ENCODE data around the gene BRMS1. TPM values are rescaled to one million over a fixed set of nuclear protein-coding genes. Genes with fewer than 3 reads are reported as not detected.
A peak's percentile ranks its signal among the peaks of the same experiment; 100 is the strongest.

The BRMS1 gene
- total RNA-seq, 1 donor from 2014 or later: 23.3 TPM

- H3K36me3 Mint-ChIP-seq (ENCODE audit: low read depth): peaks cover 7% of the 10 kb centered on the region
- peaks cover 29% of the 10 kb centered on the region for H3K4me1 Mint-ChIP-seq (ENCODE audit: low read depth)
- DNase-seq (ENCODE audit: low spot score): peak; percentile 71
- TF ChIP-seq CTCF (IDR thresholded peaks at IDR 0.05): no peak
- no peak overlapping the region for H3K27ac Mint-ChIP-seq (ENCODE audit: unreplicated experiment)
- no peaks in the 10 kb centered on the region for H3K9me3 Mint-ChIP-seq (ENCODE audit: low read depth)
- H3K4me3 Mint-ChIP-seq (ENCODE audit: unreplicated experiment): no peak overlapping the region
- no peaks in the 10 kb centered on the region for H3K27me3 Mint-ChIP-seq (ENCODE audit: low read depth)
These were observed 10.9 kb downstream of the BRMS1 start for GRCh38 chr11:66333896-66334604.

GRCh38 chr11:66333220-66333877 is 11.6 kb downstream of the BRMS1 start:
- no peaks in the 10 kb centered on the region for H3K9me3 Mint-ChIP-seq (ENCODE audit: low read depth)
- H3K27me3 Mint-ChIP-seq (ENCODE audit: low read depth): no peaks in the 10 kb centered on the region
- peaks cover 33% of the 10 kb centered on the region for H3K4me1 Mint-ChIP-seq (ENCODE audit: low read depth)
- H3K27ac Mint-ChIP-seq (ENCODE audit: unreplicated experiment): no peak overlapping the region
- peaks cover 5% of the 10 kb centered on the region for H3K36me3 Mint-ChIP-seq (ENCODE audit: low read depth)
- H3K4me3 Mint-ChIP-seq (ENCODE audit: unreplicated experiment): no peak overlapping the region
- peak; percentile 75 for DNase-seq (ENCODE audit: low spot score)
- TF ChIP-seq CTCF (IDR thresholded peaks at IDR 0.05): no peak

GRCh38 chr11:66332371-66333219 is 12.3 kb downstream of the BRMS1 start:
- Mint-ChIP-seq H3K27me3 (ENCODE audit: low read depth) (no peaks in the 10 kb centered on the region), H3K27ac (ENCODE audit: unreplicated experiment) (no peak overlapping the region), H3K36me3 (ENCODE audit: low read depth) (peaks cover 5% of the 10 kb centered on the region), H3K9me3 (ENCODE audit: low read depth) (no peaks in the 10 kb centered on the region), H3K4me1 (ENCODE audit: low read depth) (peaks cover 36% of the 10 kb centered on the region), H3K4me3 (ENCODE audit: unreplicated experiment) (no peak overlapping the region)
- peak; percentile 85 for DNase-seq (ENCODE audit: low spot score)
- no peak for TF ChIP-seq CTCF (IDR thresholded peaks at IDR 0.05)

- Mint-ChIP-seq H3K4me1 (ENCODE audit: low read depth) (peaks cover 35% of the 10 kb centered on the region), H3K27me3 (ENCODE audit: low read depth) (no peaks in the 10 kb centered on the region), H3K9me3 (ENCODE audit: low read depth) (no peaks in the 10 kb centered on the region), H3K27ac (ENCODE audit: unreplicated experiment) (no peak overlapping the region), H3K4me3 (ENCODE audit: unreplicated experiment) (no peak overlapping the region), H3K36me3 (ENCODE audit: low read depth) (peaks cover 3% of the 10 kb centered on the region)
- TF ChIP-seq CTCF (IDR thresholded peaks at IDR 0.05): no peak
- DNase-seq (ENCODE audit: low spot score): peak; percentile 58
These were observed 13.1 kb downstream of the BRMS1 start for GRCh38 chr11:66331542-66332370.

Data from chondrocyte (in vitro differentiated cells).